ENCODE results near the gene TMEM61. TPM values are rescaled to one million over a fixed set of nuclear protein-coding genes. Genes with fewer than 3 reads are reported as not detected.

Gene TMEM61
- total RNA-seq, 1 experiment from 2014 or later, result 5.0 TPM

- Histone ChIP-seq H3K4me2 (no peak overlapping the region), H3K27ac (no peak overlapping the region), H3F3A (ENCODE audit: insufficient read depth, low read depth) (no peaks in the 10 kb centered on the region), H3K9me3 (ENCODE audit: insufficient read depth, low read depth) (no peaks in the 10 kb centered on the region), H4K20me1 (ENCODE audit: insufficient read depth) (no peaks in the 10 kb centered on the region), H3K4me1 (replicated peaks; ENCODE audit: insufficient read depth) (no peaks in the 10 kb centered on the region), H3K9me2 (ENCODE audit: insufficient read depth) (no peaks in the 10 kb centered on the region), H3K79me2 (ENCODE audit: low read depth) (no peaks in the 10 kb centered on the region), H3K4me3 (no peak overlapping the region), H2AFZ (no peak overlapping the region), H3K27me3 (ENCODE audit: insufficient read depth, low read depth) (peaks cover 13% of the 10 kb centered on the region; the same call in 1 of the 2 replicates), H3K36me3 (ENCODE audit: low read depth) (no peaks in the 10 kb centered on the region)
- intact Hi-C loops (cut with micrococcal nuclease; ENCODE audit: unreplicated experiment), result no loop called here
- TF ChIP-seq EZH2 (IDR thresholded peaks at IDR 0.05; ENCODE audit: low read depth), result no peak
- TF ChIP-seq, protein P1, sequence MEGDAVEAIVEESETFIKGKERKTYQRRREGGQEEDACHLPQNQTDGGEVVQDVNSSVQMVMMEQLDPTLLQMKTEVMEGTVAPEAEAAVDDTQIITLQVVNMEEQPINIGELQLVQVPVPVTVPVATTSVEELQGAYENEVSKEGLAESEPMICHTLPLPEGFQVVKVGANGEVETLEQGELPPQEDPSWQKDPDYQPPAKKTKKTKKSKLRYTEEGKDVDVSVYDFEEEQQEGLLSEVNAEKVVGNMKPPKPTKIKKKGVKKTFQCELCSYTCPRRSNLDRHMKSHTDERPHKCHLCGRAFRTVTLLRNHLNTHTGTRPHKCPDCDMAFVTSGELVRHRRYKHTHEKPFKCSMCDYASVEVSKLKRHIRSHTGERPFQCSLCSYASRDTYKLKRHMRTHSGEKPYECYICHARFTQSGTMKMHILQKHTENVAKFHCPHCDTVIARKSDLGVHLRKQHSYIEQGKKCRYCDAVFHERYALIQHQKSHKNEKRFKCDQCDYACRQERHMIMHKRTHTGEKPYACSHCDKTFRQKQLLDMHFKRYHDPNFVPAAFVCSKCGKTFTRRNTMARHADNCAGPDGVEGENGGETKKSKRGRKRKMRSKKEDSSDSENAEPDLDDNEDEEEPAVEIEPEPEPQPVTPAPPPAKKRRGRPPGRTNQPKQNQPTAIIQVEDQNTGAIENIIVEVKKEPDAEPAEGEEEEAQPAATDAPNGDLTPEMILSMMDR (conservative IDR thresholded peaks at IDR 0.05), result no peak
- POLR2A ChIA-PET (ENCODE audit: unreplicated experiment), result no interaction called here
- CTCF ChIA-PET, result interaction anchor here (1.0 kb wide), 1 partner anchor 56 kb away, joined by 4 read pairs; no protein-coding TSS in a partner anchor
- peak in 1 of 2 experiments; percentile 45 for DNase-seq
- no TSS peak for BruUV-seq (replicated peaks)
Measured at GRCh38 chr1:55015123-55015522, 34.7 kb downstream of the TMEM61 start.

- intact Hi-C loops (cut with micrococcal nuclease; ENCODE audit: unreplicated experiment), result no loop called here
- CTCF ChIA-PET, result interaction anchor here (0.6 to 1.0 kb wide), 2 partner anchors 55 to 349 kb away, joined by 4 read pairs; no protein-coding TSS in a partner anchor
- Histone ChIP-seq H3K27ac (no peak overlapping the region), H3K4me1 (replicated peaks; ENCODE audit: insufficient read depth) (no peaks in the 10 kb centered on the region), H4K20me1 (ENCODE audit: insufficient read depth) (no peaks in the 10 kb centered on the region), H3K79me2 (ENCODE audit: low read depth) (no peaks in the 10 kb centered on the region), H3F3A (ENCODE audit: insufficient read depth, low read depth) (no peaks in the 10 kb centered on the region), H3K9me3 (ENCODE audit: insufficient read depth, low read depth) (no peaks in the 10 kb centered on the region), H2AFZ (no peak overlapping the region), H3K27me3 (ENCODE audit: insufficient read depth, low read depth) (peaks cover 13% of the 10 kb centered on the region; the same call in 1 of the 2 replicates), H3K4me2 (no peak overlapping the region), H3K36me3 (ENCODE audit: low read depth) (no peaks in the 10 kb centered on the region), H3K9me2 (ENCODE audit: insufficient read depth) (no peaks in the 10 kb centered on the region), H3K4me3 (no peak overlapping the region)
- POLR2A ChIA-PET (ENCODE audit: unreplicated experiment), result no interaction called here
- no TSS peak for BruUV-seq (replicated peaks)
- DNase-seq, result no peak
- TF ChIP-seq, protein P1 (conservative IDR thresholded peaks at IDR 0.05), result no peak
- TF ChIP-seq EZH2 (IDR thresholded peaks at IDR 0.05; ENCODE audit: low read depth), result no peak
Measured at GRCh38 chr1:55015731-55016620, 35.5 kb downstream of the TMEM61 start.

DNA sequence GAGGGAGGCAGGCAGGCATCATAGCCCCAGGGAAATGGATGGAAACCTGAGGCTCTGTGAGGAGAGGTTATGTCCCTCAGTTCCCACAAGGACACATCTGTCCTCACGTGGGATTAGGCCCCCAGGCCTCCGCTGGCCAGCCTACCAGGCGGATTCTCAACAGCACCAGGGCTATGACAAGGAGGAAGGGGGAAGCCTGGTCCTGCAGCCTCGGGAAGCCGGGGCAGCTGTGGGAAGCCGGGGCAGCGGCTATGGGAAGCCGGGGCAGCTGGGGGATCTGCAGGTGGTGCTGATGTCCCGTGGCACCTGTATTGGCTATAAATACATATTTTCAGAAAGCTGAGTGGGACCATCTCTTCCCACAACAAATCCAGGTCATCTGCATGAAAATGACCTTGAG lies 38.0 kb downstream of the TMEM61 start:
- H2AFZ ChIP-seq, result no peak overlapping the region
- POLR2A ChIA-PET (ENCODE audit: unreplicated experiment), result no interaction called here

More for the DNA sequence above, 38.0 kb downstream of the TMEM61 start:
- Histone ChIP-seq H3K36me3 (ENCODE audit: low read depth) (no peaks in the 10 kb centered on the region), H3K9me2 (ENCODE audit: insufficient read depth) (no peaks in the 10 kb centered on the region), H3K4me3 (no peak overlapping the region), H3F3A (ENCODE audit: insufficient read depth, low read depth) (no peaks in the 10 kb centered on the region), H3K9me3 (ENCODE audit: insufficient read depth, low read depth) (no peaks in the 10 kb centered on the region), H3K79me2 (ENCODE audit: low read depth) (no peaks in the 10 kb centered on the region), H4K20me1 (ENCODE audit: insufficient read depth) (no peaks in the 10 kb centered on the region), H3K4me1 (replicated peaks; ENCODE audit: insufficient read depth) (no peaks in the 10 kb centered on the region), H3K27ac (no peak overlapping the region), H3K4me2 (no peak overlapping the region), H3K27me3 (ENCODE audit: insufficient read depth, low read depth) (peaks cover 13% of the 10 kb centered on the region; the same call in 1 of the 2 replicates)
- TF ChIP-seq, protein P1 (conservative IDR thresholded peaks at IDR 0.05), result no peak
- no peak for TF ChIP-seq EZH2 (IDR thresholded peaks at IDR 0.05; ENCODE audit: low read depth)
- CTCF ChIA-PET, result no interaction called here
- intact Hi-C loops (cut with micrococcal nuclease; ENCODE audit: unreplicated experiment), result no loop called here
- no TSS peak for BruUV-seq (replicated peaks)
- DNase-seq, result no peak
